Esophagus squamous epithelium (tissue), 5 donors: ENCODE data around the gene HNRNPAB. TPM values are rescaled to one million over a fixed set of nuclear protein-coding genes. Genes with fewer than 3 reads are reported as not detected.

Experiments used
- DNase-seq: peaks from one replicate; lab custom pipeline; 2025; lab: John Stamatoyannopoulos, UW
- H3K27ac ChIP-seq, 4 donors: fragments of 200-600 bp; sonication (generic); one replicate each; pipeline ENCODE4 v1.5.1; 2016 to 2019; ENCODE audit warnings: mild to moderate bottlenecking in 1 of 4
- H3K27me3 ChIP-seq, 4 donors: fragments of 200-600 bp; sonication (generic); 1 replicate in 3 of 4; 2 replicates in 1 of 4; pipeline versions ENCODE4 v1.5.1 to v1.6.0; 2017 to 2021; ENCODE audit warnings: antibody characterized with exemption in 1 of 4
- H3K36me3 ChIP-seq, 3 donors: fragments of 200-600 bp; sonication (generic); one replicate each; pipeline ENCODE4 v1.5.1; 2016 to 2019
- H3K4me1 ChIP-seq, 3 donors: fragments of 200-600 bp; sonication (generic); one replicate each; pipeline ENCODE4 v1.5.1; 2017 to 2019
- H3K4me3 ChIP-seq, 4 donors: fragments of 200-600 bp; sonication (generic); 1 replicate in 3 of 4; 2 replicates in 1 of 4; pipeline ENCODE4 v1.5.1; 2016 to 2019; ENCODE audit warnings: mild to moderate bottlenecking in 2 of 4, moderate library complexity in 1 of 4
- H3K9me3 ChIP-seq, 3 donors: fragments of 200-600 bp; sonication (generic); one replicate each; pipeline ENCODE4 v1.5.1; 2016 to 2019
- CTCF ChIP-seq, 6 experiments: fragments of 450-650 bp in 4 of 6; fragments of 200-600 bp in 2 of 6; sonication (generic) in 2 of 6; IDR thresholded peaks; one replicate each; pipeline ENCODE4 v1.5.1; 2016 to 2019; ENCODE audit warnings: antibody characterized with exemption in 6 of 6, mild to moderate bottlenecking in 4 of 6, moderate library complexity in 4 of 6
- POLR2A ChIP-seq, 4 donors: fragments of 450-650 bp; IDR thresholded peaks; one replicate each; pipeline ENCODE4 v1.6.1; 2017; ENCODE audit warnings: antibody characterized with exemption in 4 of 4, mild to moderate bottlenecking in 4 of 4, moderate library complexity in 3 of 4
- WGBS, 2 donors: methylation state at CpG; one replicate each; pipeline ENCODE4 v1.1.5; 2018; 5-methylcytosine and 5-hydroxymethylcytosine counted together
- intact Hi-C: fragments of 100-400 bp; cut with DNase I; formaldehyde crosslinking; loops from one replicate; pipeline ENCODE4 v1.15.0; 2022
- total RNA-seq, 4 donors: library from RNA; depleted of rRNA; stranded (reverse); fragments of >200 nt; gene quantifications; one replicate each; pipeline ENCODE4 v1.1.0, GENCODE V29; 2016
- donor health status: DM: yes; HTN: yes; CAD: no.

HNRNPAB gene
- total RNA-seq, 4 donors from 2014 or later, result 123 to 150 (median 135) TPM

GRCh38 chr5:178189433-178189832, 14.9 kb upstream of the HNRNPAB start:
- no peaks in the 10 kb centered on the region for H3K9me3 ChIP-seq
- H3K36me3 ChIP-seq, result no peaks in the 10 kb centered on the region
- no peak overlapping the region for H3K27ac ChIP-seq
- intact Hi-C loops, result no loop called here
- no peak for DNase-seq
- WGBS, 2 donors, result 14 to 23% methylated on average over 2 of the region's 2 CpGs
- H3K4me3 ChIP-seq, result no peak overlapping the region
- peaks cover 0 to 15% (median 0%) of the 10 kb centered on the region in 4 donors for H3K27me3 ChIP-seq
- no peak for TF ChIP-seq CTCF (IDR thresholded peaks at IDR 0.05)
- no peak for TF ChIP-seq POLR2A (IDR thresholded peaks at IDR 0.05)
- H3K4me1 ChIP-seq, result peaks cover 0 to 35% (median 8%) of the 10 kb centered on the region in 3 donors

GRCh38 chr5:178191661-178192060, 12.7 kb upstream of the HNRNPAB start:
- 67 to 81% methylated on average over 4 of the region's 4 CpGs for WGBS, 2 donors
- H3K9me3 ChIP-seq, result no peaks in the 10 kb centered on the region
- H3K4me3 ChIP-seq, result no peak overlapping the region
- peaks cover 0 to 15% (median 0%) of the 10 kb centered on the region in 4 donors for H3K27me3 ChIP-seq
- DNase-seq, result no peak
- H3K36me3 ChIP-seq, result no peaks in the 10 kb centered on the region
- H3K27ac ChIP-seq, result peak overlapping the region in 1 of 4 donors; percentile 17
- peaks cover 0 to 32% (median 8%) of the 10 kb centered on the region in 3 donors for H3K4me1 ChIP-seq
- intact Hi-C loops, result no loop called here
- TF ChIP-seq CTCF (IDR thresholded peaks at IDR 0.05) (no peak), POLR2A (IDR thresholded peaks at IDR 0.05) (no peak)

GRCh38 chr5:178192244-178192643, 12.1 kb upstream of the HNRNPAB start:
- Histone ChIP-seq H3K27ac (no peak overlapping the region), H3K9me3 (no peaks in the 10 kb centered on the region), H3K27me3 (peaks cover 0 to 15% (median 0%) of the 10 kb centered on the region in 4 donors), H3K4me1 (peaks cover 0 to 26% (median 8%) of the 10 kb centered on the region in 3 donors), H3K36me3 (no peaks in the 10 kb centered on the region), H3K4me3 (no peak overlapping the region)
- DNase-seq, result no peak
- 28 to 66% methylated on average over 2 of the region's 2 CpGs for WGBS, 2 donors
- TF ChIP-seq POLR2A (IDR thresholded peaks at IDR 0.05), result no peak
- TF ChIP-seq CTCF (IDR thresholded peaks at IDR 0.05), result no peak
- intact Hi-C loops, result no loop called here

GRCh38 chr5:178192787-178193186, 11.5 kb upstream of the HNRNPAB start:
- 80 to 97% methylated on average over 5 to 7 of the region's 7 CpGs for WGBS, 2 donors
- TF ChIP-seq POLR2A (IDR thresholded peaks at IDR 0.05) (no peak), CTCF (IDR thresholded peaks at IDR 0.05) (no peak)
- H3K36me3 ChIP-seq, result no peaks in the 10 kb centered on the region
- DNase-seq, result no peak
- H3K27ac ChIP-seq, result no peak overlapping the region
- intact Hi-C loops, result no loop called here
- no peaks in the 10 kb centered on the region for H3K9me3 ChIP-seq
- peaks cover 0 to 15% (median 0%) of the 10 kb centered on the region in 4 donors for H3K27me3 ChIP-seq
- H3K4me1 ChIP-seq, result peaks cover 0 to 26% (median 8%) of the 10 kb centered on the region in 3 donors
- H3K4me3 ChIP-seq, result no peak overlapping the region

- intact Hi-C loops, result no loop called here
- no peaks in the 10 kb centered on the region for H3K9me3 ChIP-seq
- H3K27ac ChIP-seq, result no peak overlapping the region
- peaks cover 0 to 26% (median 8%) of the 10 kb centered on the region in 3 donors for H3K4me1 ChIP-seq
- no peak for DNase-seq
- no peaks in the 10 kb centered on the region for H3K36me3 ChIP-seq
- TF ChIP-seq POLR2A (IDR thresholded peaks at IDR 0.05) (no peak), CTCF (IDR thresholded peaks at IDR 0.05) (no peak)
- H3K27me3 ChIP-seq, result peaks cover 0 to 15% (median 0%) of the 10 kb centered on the region in 4 donors
- WGBS, 2 donors, result 45 to 48% methylated on average over 6 to 8 of the region's 8 CpGs
- no peak overlapping the region for H3K4me3 ChIP-seq
Measured at GRCh38 chr5:178193251-178193809, 11.0 kb upstream of the HNRNPAB start.
